GM20000 (cell line): Measurements from ENCODE around the gene KIF23.

Experiments used
- DNase-seq: peaks from one replicate; pipeline ENCODE4 v3.0.0; 2012; ENCODE audit warnings: low spot score
- CTCF ChIP-seq: IDR thresholded peaks from 2 replicates; pipeline ENCODE4 v1.5.1; 2012; ENCODE audit warnings: mild to moderate bottlenecking, control low read depth; ENCODE audit errors: extremely low read depth, missing control alignments

KIF23 gene

GRCh38 chr15:69468241-69469121 lies 54.3 kb downstream of the KIF23 start:
- DNase-seq = no peak

GRCh38 chr15:69469467-69470201 lies 55.5 kb downstream of the KIF23 start:
- DNase-seq = no peak
- TF ChIP-seq CTCF = no peak

More at GRCh38 chr15:69468241-69469121, 54.3 kb downstream of the KIF23 start:
- no peak for TF ChIP-seq CTCF

GRCh38 chr15:69472046-69472445 lies 57.9 kb downstream of the KIF23 start:
- no peak for TF ChIP-seq CTCF
- no peak for DNase-seq

GRCh38 chr15:69472562-69472961 lies 58.4 kb downstream of the KIF23 start:
- TF ChIP-seq CTCF = no peak
- DNase-seq = no peak

GRCh38 chr15:69474291-69474690 lies 60.1 kb downstream of the KIF23 start:
- no peak for DNase-seq
- TF ChIP-seq CTCF = no peak

- no peak for TF ChIP-seq CTCF
- DNase-seq = no peak
These were observed 60.8 kb downstream of the KIF23 start for GRCh38 chr15:69474846-69475455.
